PC-9 (cell line): ENCODE measurements around the gene PLEKHA6. TPM values are rescaled to one million over a fixed set of nuclear protein-coding genes. Genes with fewer than 3 reads are reported as not detected.
A peak's percentile ranks its signal among the peaks of the same experiment; 100 is the strongest.

ENCODE experiments used
- BruUV-seq: library from RNA; stranded (reverse); fragments of 400-500 nt; replicated peaks from 2 replicates; lab custom pipeline; 2021; lab: Mats Ljungman, UMichigan
- CTCF ChIA-PET: fragments of 300-600 bp; sonication (Branson Sonifier 250); formaldehyde crosslinking; loops from one replicate; lab custom pipeline; 2022; ENCODE audit warnings: antibody characterized with exemption; lab: Charles Lee
- POLR2A ChIA-PET: fragments of 300-600 bp; sonication (Branson Sonifier 250); formaldehyde crosslinking; loops from one replicate; lab custom pipeline; 2022; ENCODE audit warnings: antibody characterized with exemption; ENCODE audit not compliant: unreplicated experiment; lab: Charles Lee
- DNase-seq, 2 experiments: peaks; one replicate each; pipeline versions ENCODE4 v3.0.0 to v3.0.0-alpha.2; 2015 to 2022; ENCODE audit warnings: mixed read lengths in 1 of 2
- H2AFZ ChIP-seq: fragments of 200-600 bp; sonication (generic); 2 replicates; pipeline ENCODE4 v1.8.1; 2017; ENCODE audit warnings: antibody characterized with exemption
- H3F3A ChIP-seq: fragments of 200-600 bp; sonication (generic); 2 replicates; pipeline ENCODE4 v1.8.1; 2017; ENCODE audit warnings: antibody characterized with exemption, mild to moderate bottlenecking, low read depth; ENCODE audit not compliant: insufficient read depth
- H3K27ac ChIP-seq: fragments of 200-600 bp; sonication (generic); 2 replicates; pipeline ENCODE4 v1.6.1; 2016; ENCODE audit warnings: mixed run types
- H3K27me3 ChIP-seq: fragments of 200-600 bp; sonication (generic); 2 replicates; pipeline ENCODE4 v1.6.1; 2016; ENCODE audit warnings: low read depth, mixed run types; ENCODE audit not compliant: insufficient read depth
- H3K36me3 ChIP-seq: fragments of 200-600 bp; sonication (generic); 2 replicates; pipeline ENCODE4 v1.6.1; 2016; ENCODE audit warnings: low read depth, mixed run types
- H3K4me1 ChIP-seq: fragments of 200-600 bp; sonication (generic); replicated peaks from 2 replicates; pipeline ENCODE4 v1.6.1; 2016; ENCODE audit warnings: mixed run types; ENCODE audit not compliant: insufficient read depth
- H3K4me2 ChIP-seq: fragments of 200-600 bp; sonication (generic); 2 replicates; pipeline ENCODE4 v1.6.1; 2017; ENCODE audit warnings: mixed run types
- H3K4me3 ChIP-seq: fragments of 200-600 bp; sonication (generic); 2 replicates; pipeline ENCODE4 v1.6.1; 2016; ENCODE audit warnings: mixed run types
- H3K79me2 ChIP-seq: fragments of 200-600 bp; sonication (generic); 2 replicates; pipeline ENCODE4 v1.6.1; 2017; ENCODE audit warnings: low read depth, mixed run types
- H3K9me2 ChIP-seq: fragments of 200-600 bp; sonication (generic); 2 replicates; pipeline ENCODE4 v1.8.1; 2017; ENCODE audit warnings: mild to moderate bottlenecking; ENCODE audit not compliant: insufficient read depth
- H3K9me3 ChIP-seq: fragments of 200-600 bp; sonication (generic); 2 replicates; pipeline ENCODE4 v1.8.1; 2016; ENCODE audit warnings: low read depth; ENCODE audit not compliant: insufficient read depth
- H4K20me1 ChIP-seq: fragments of 200-600 bp; sonication (generic); 2 replicates; pipeline ENCODE4 v1.8.1; 2017; ENCODE audit not compliant: insufficient read depth
- CTCF ChIP-seq: fragments of 200-600 bp; sonication (generic); conservative IDR thresholded peaks from 2 replicates; pipeline ENCODE4 v1.6.1; 2017; ENCODE audit warnings: mixed run types, antibody characterized with exemption, mild to moderate bottlenecking, moderate library complexity
- EZH2 ChIP-seq: fragments of 200-600 bp; sonication (generic); IDR thresholded peaks from 2 replicates; pipeline ENCODE4 v1.8.0; 2017; ENCODE audit warnings: antibody characterized with exemption, low read depth
- intact Hi-C: fragments of 100-400 bp; cut with micrococcal nuclease; formaldehyde crosslinking; loops from one replicate; pipeline ENCODE4 v1.10.0; 2022; ENCODE audit not compliant: unreplicated experiment
- total RNA-seq: library from RNA; stranded (reverse); gene quantifications from 2 replicates; pipeline ENCODE4 v1.2.3, GENCODE V29; 2021

The PLEKHA6 gene
- total RNA-seq, 1 experiment from 2014 or later = 52.0 TPM

GRCh38 chr1:204299814-204300365 lies 59.8 kb downstream of the PLEKHA6 start:
- H3K9me2 ChIP-seq = no peaks in the 10 kb centered on the region
- peaks cover 75% of the 10 kb centered on the region for H3K4me1 ChIP-seq
- no peaks in the 10 kb centered on the region for H3K36me3 ChIP-seq
- H3K27ac ChIP-seq = no peak overlapping the region
- no peak overlapping the region for H3K4me3 ChIP-seq
- peaks cover 71% of the 10 kb centered on the region for H3K79me2 ChIP-seq
- ChIA-PET CTCF (interaction anchor here (0.6 kb wide), 1 partner anchor 10 kb away, joined by 3 read pairs; no protein-coding TSS in a partner anchor), POLR2A (no interaction called here)
- H4K20me1 ChIP-seq = no peaks in the 10 kb centered on the region
- H3F3A ChIP-seq = peaks cover 39% of the 10 kb centered on the region
- intact Hi-C loops = no loop called here
- no peak for DNase-seq
- no peaks in the 10 kb centered on the region for H3K9me3 ChIP-seq
- BruUV-seq = no TSS peak
- H3K27me3 ChIP-seq = no peaks in the 10 kb centered on the region
- TF ChIP-seq EZH2 = no peak
- TF ChIP-seq CTCF = no peak
- H3K4me2 ChIP-seq = no peak overlapping the region
- H2AFZ ChIP-seq = no peak overlapping the region

DNA sequence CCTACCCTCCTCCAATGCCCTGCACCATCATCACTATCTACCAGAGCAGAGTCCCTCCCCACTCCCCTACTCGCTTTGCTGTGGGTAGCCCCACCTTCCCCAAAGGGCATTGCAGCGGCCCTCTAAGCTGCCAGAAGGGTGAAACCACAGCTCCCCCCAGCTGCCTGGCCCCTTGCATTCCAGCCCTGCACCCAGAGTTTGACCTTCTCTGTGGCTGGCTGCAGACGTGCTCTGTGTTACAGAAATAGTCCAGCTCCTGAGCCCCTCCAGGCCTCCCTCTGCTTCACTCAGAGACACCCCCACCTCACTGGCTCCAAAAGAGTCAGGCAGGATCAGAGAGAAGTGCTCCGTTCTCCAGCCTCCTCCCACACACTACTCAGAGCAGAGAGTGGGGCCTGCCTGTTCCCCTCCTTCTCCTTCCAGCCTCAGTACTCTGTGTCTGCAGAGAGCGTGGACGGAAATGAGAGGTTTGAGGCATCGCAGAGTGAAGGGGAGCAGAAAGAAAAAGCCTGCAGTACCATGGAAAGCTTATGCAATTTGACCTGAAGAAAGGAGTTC lies 63.2 kb downstream of the PLEKHA6 start:
- Histone ChIP-seq H3K79me2 (peaks cover 70% of the 10 kb centered on the region), H3K36me3 (no peaks in the 10 kb centered on the region), H3K9me3 (no peaks in the 10 kb centered on the region), H3F3A (peaks cover 43% of the 10 kb centered on the region), H3K9me2 (no peaks in the 10 kb centered on the region), H3K4me3 (no peak overlapping the region), H2AFZ (no peak overlapping the region), H3K27ac (peak overlapping the region; percentile 84), H4K20me1 (no peaks in the 10 kb centered on the region), H3K4me2 (peak overlapping the region; percentile 74), H3K4me1 (peaks cover 66% of the 10 kb centered on the region), H3K27me3 (no peaks in the 10 kb centered on the region)
- ChIA-PET CTCF (interaction anchor here (1.0 kb wide), 1 partner anchor 18 kb away, joined by 3 read pairs; no protein-coding TSS in a partner anchor), POLR2A (interaction anchor here (0.5 to 0.6 kb wide), 3 partner anchors 81 to 843 kb away, joined by 3 to 6 read pairs (median 3); no protein-coding TSS in a partner anchor)
- DNase-seq = peak; percentile 75 to 84
- intact Hi-C loops = loop anchor here (1.0 kb wide), 1 partner anchor 8 kb away; no protein-coding TSS in a partner anchor
- TF ChIP-seq EZH2 (no peak), CTCF (no peak)
- BruUV-seq = no TSS peak

DNA sequence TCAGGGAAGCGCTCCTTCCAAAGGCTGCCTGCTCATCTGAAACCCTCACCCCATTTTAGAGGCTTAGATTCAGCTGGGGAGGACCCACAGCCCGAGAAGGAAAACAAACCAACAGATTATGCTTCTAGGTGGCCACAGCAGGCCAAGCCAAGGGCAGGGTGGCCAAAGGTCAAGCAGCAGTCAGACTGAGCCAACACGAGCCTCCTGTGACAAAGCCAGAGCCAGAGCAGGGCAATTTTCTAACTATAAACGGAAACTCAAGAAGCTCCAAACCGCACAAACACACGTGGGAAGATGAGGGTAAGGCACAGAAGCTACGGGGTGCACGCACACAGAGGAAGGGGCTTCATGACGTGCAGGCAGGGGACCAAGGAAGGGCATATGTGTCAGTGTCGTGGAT lies 64.1 kb downstream of the PLEKHA6 start:
- CTCF ChIA-PET = interaction anchor here (0.5 to 0.7 kb wide), 2 partner anchors 18 to 739 kb away, joined by 3 to 4 read pairs; no protein-coding TSS in a partner anchor
- Histone ChIP-seq H3K9me2 (no peaks in the 10 kb centered on the region), H3F3A (peaks cover 43% of the 10 kb centered on the region), H3K4me3 (peak overlapping the region; percentile 15; the same call in 1 of the 2 replicates), H3K9me3 (no peaks in the 10 kb centered on the region), H3K4me1 (peaks cover 61% of the 10 kb centered on the region), H4K20me1 (no peaks in the 10 kb centered on the region), H3K36me3 (peaks cover 4% of the 10 kb centered on the region; the same call in 1 of the 2 replicates), H3K79me2 (peaks cover 69% of the 10 kb centered on the region), H2AFZ (no peak overlapping the region), H3K4me2 (peak overlapping the region; percentile 74), H3K27me3 (no peaks in the 10 kb centered on the region), H3K27ac (peak overlapping the region; percentile 84)
- BruUV-seq = no TSS peak
- TF ChIP-seq CTCF (no peak), EZH2 (no peak)
- POLR2A ChIA-PET = interaction anchor here (0.5 to 0.7 kb wide), 2 partner anchors 97 to 220 kb away, joined by 3 to 5 read pairs; partner anchors contain the start of gene MDM4
- peak; percentile 33 to 74 for DNase-seq
- intact Hi-C loops = loop anchor here (1.0 to 2.0 kb wide), 2 partner anchors 9 to 69 kb away; no protein-coding TSS in a partner anchor
